ENCODE results near the gene TRERF1.

The TRERF1 gene

DNA sequence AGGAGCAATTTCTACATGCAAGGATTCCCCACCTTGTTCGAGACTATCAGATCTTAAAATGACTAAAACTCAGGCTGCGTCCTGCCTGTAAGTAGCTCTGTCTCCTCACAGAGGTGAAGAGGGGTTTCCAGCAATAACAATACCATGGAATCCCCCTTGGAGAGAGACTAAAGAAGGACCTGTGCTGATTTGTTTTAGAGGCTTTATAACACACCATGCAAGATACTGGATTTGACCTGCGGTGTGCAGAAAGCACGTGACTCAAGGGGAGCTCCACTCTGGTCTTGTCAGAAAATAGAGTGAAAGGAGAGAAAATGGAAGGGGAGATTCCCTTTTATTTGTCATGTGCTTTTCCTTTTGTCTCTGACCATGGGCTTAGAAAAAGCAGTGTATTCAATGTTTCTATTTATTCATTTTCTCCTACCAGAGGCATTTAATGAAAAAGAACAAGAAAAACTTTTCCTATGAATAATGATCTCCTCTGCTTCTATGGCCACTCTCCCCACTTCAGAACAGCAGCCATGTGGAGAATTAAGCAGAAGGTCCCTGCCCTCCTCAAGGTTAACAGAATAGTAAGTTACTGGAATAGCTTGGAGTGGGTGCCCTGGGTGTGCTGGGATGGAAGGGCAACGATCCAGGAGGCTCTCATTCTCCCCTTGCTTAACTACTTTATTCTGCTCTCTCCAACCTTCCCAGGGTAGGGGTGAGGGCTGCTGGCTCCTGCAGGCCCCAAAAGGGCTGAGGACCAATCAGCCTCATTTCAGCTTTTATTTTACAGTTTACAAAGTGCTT, 214.8 kb downstream of the TRERF1 start:
- no peak overlapping the region for H2AFZ ChIP-seq (ENCODE audit: low read length)
- no peak overlapping the region for H3K4me2 ChIP-seq (ENCODE audit: low read depth, low read length)
- H3K79me2 ChIP-seq (ENCODE audit: low read length): no peaks in the 10 kb centered on the region
- DNase-seq: no peak
- TF ChIP-seq EZH2 (optimal IDR thresholded peaks at IDR 0.05; ENCODE audit: low read depth, low read length) (no peak), EZH2phosphoT487 (IDR thresholded peaks at IDR 0.05; ENCODE audit: low read length) (no peak)
- TF ChIP-seq, protein P1, sequence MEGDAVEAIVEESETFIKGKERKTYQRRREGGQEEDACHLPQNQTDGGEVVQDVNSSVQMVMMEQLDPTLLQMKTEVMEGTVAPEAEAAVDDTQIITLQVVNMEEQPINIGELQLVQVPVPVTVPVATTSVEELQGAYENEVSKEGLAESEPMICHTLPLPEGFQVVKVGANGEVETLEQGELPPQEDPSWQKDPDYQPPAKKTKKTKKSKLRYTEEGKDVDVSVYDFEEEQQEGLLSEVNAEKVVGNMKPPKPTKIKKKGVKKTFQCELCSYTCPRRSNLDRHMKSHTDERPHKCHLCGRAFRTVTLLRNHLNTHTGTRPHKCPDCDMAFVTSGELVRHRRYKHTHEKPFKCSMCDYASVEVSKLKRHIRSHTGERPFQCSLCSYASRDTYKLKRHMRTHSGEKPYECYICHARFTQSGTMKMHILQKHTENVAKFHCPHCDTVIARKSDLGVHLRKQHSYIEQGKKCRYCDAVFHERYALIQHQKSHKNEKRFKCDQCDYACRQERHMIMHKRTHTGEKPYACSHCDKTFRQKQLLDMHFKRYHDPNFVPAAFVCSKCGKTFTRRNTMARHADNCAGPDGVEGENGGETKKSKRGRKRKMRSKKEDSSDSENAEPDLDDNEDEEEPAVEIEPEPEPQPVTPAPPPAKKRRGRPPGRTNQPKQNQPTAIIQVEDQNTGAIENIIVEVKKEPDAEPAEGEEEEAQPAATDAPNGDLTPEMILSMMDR (IDR thresholded peaks at IDR 0.05; ENCODE audit: low read length): no peak
- no peaks in the 10 kb centered on the region for H3F3A ChIP-seq (ENCODE audit: insufficient read depth, low read length)
- H3K27me3 ChIP-seq (replicated peaks; ENCODE audit: insufficient read depth, low read length): no peaks in the 10 kb centered on the region
- H3K9me2 ChIP-seq (replicated peaks; ENCODE audit: insufficient read depth, low read length): no peaks in the 10 kb centered on the region
- no peaks in the 10 kb centered on the region for H4K20me1 ChIP-seq (ENCODE audit: insufficient read depth, low read length)
- no peak overlapping the region for H3K4me3 ChIP-seq (ENCODE audit: low read length)
- H3K36me3 ChIP-seq (replicated peaks; ENCODE audit: insufficient read depth, low read length): no peaks in the 10 kb centered on the region
- H3K9me3 ChIP-seq (replicated peaks; ENCODE audit: insufficient read depth, low read length): no peaks in the 10 kb centered on the region
- H3K4me1 ChIP-seq (ENCODE audit: low read length): 0 out of 2 replicates have a peak, but pooled peaks cover 3% of the 10 kb centered on the region
- no peak overlapping the region for H3K27ac ChIP-seq (ENCODE audit: low read length)
- H3K9ac ChIP-seq (ENCODE audit: low read length): no peak overlapping the region

DNA sequence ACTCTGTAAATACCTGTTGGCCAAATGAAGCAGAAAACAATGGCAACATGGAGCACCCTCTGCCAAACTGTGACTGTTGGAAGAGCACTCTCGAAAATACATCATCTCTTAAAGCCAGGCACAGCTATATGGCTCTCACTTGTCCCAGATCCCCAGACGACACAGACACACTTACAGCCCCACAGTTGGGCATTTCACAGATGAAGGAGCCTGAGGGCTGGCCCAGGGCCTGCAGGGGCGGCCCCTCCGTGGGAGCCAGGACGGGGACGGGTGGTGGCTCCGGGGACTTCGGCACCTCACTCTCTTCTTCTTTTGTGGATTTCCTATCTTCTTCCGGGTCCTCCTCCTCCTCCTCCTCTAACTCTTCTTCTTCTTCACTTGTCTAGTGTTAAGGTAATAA, 215.7 kb downstream of the TRERF1 start:
- H4K20me1 ChIP-seq (ENCODE audit: insufficient read depth, low read length): no peaks in the 10 kb centered on the region
- H3F3A ChIP-seq (ENCODE audit: insufficient read depth, low read length): no peaks in the 10 kb centered on the region
- no peak overlapping the region for H3K27ac ChIP-seq (ENCODE audit: low read length)
- H3K9me2 ChIP-seq (replicated peaks; ENCODE audit: insufficient read depth, low read length): no peaks in the 10 kb centered on the region
- no peaks in the 10 kb centered on the region for H3K36me3 ChIP-seq (replicated peaks; ENCODE audit: insufficient read depth, low read length)
- H3K9me3 ChIP-seq (replicated peaks; ENCODE audit: insufficient read depth, low read length): no peaks in the 10 kb centered on the region
- no peak overlapping the region for H2AFZ ChIP-seq (ENCODE audit: low read length)
- DNase-seq: no peak
- H3K4me1 ChIP-seq (ENCODE audit: low read length): 0 out of 2 replicates have a peak, but pooled peaks cover 3% of the 10 kb centered on the region
- no peaks in the 10 kb centered on the region for H3K27me3 ChIP-seq (replicated peaks; ENCODE audit: insufficient read depth, low read length)
- no peak overlapping the region for H3K4me3 ChIP-seq (ENCODE audit: low read length)
- H3K4me2 ChIP-seq (ENCODE audit: low read depth, low read length): no peak overlapping the region
- TF ChIP-seq EZH2phosphoT487 (IDR thresholded peaks at IDR 0.05; ENCODE audit: low read length): no peak
- no peak for TF ChIP-seq EZH2 (optimal IDR thresholded peaks at IDR 0.05; ENCODE audit: low read depth, low read length)
- TF ChIP-seq, protein P1 (IDR thresholded peaks at IDR 0.05; ENCODE audit: low read length): no peak
- no peak overlapping the region for H3K9ac ChIP-seq (ENCODE audit: low read length)
- H3K79me2 ChIP-seq (ENCODE audit: low read length): no peaks in the 10 kb centered on the region

DNA sequence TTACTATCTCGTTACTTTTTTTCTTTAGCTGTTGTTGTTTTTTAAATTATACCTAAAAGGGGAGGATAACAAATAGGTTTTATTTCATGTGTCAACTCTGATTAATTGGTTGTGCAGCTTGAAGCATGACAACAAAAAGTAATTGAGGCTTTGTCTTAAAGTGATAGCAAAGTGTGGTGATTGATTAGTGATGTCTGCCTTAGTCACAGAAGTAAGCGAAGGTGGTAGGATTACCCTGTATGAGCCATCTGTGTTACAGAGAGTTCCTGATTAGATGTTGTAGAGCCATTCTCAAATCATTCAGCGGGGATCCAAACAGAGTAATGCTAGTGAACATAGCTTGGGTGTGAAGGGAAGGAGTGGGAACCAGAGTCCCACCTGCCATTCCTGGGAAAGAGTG, 219.7 kb downstream of the TRERF1 start:
- H3F3A ChIP-seq (ENCODE audit: insufficient read depth, low read length): no peaks in the 10 kb centered on the region
- no peaks in the 10 kb centered on the region for H3K9me2 ChIP-seq (replicated peaks; ENCODE audit: insufficient read depth, low read length)
- no peaks in the 10 kb centered on the region for H3K9me3 ChIP-seq (replicated peaks; ENCODE audit: insufficient read depth, low read length)
- no peak for TF ChIP-seq EZH2 (optimal IDR thresholded peaks at IDR 0.05; ENCODE audit: low read depth, low read length)
- no peak for TF ChIP-seq EZH2phosphoT487 (IDR thresholded peaks at IDR 0.05; ENCODE audit: low read length)
- TF ChIP-seq, protein P1 (IDR thresholded peaks at IDR 0.05; ENCODE audit: low read length): no peak
- no peaks in the 10 kb centered on the region for H4K20me1 ChIP-seq (ENCODE audit: insufficient read depth, low read length)
- no peak overlapping the region for H3K9ac ChIP-seq (ENCODE audit: low read length)
- H3K27ac ChIP-seq (ENCODE audit: low read length): no peak overlapping the region
- H3K4me2 ChIP-seq (ENCODE audit: low read depth, low read length): no peak overlapping the region
- H2AFZ ChIP-seq (ENCODE audit: low read length): no peak overlapping the region
- H3K4me3 ChIP-seq (ENCODE audit: low read length): no peak overlapping the region
- H3K36me3 ChIP-seq (replicated peaks; ENCODE audit: insufficient read depth, low read length): no peaks in the 10 kb centered on the region
- no peaks in the 10 kb centered on the region for H3K4me1 ChIP-seq (ENCODE audit: low read length)
- no peaks in the 10 kb centered on the region for H3K27me3 ChIP-seq (replicated peaks; ENCODE audit: insufficient read depth, low read length)
- H3K79me2 ChIP-seq (ENCODE audit: low read length): no peaks in the 10 kb centered on the region
- no peak for DNase-seq

All from MM.1S (cell line).